ENCODE results near the gene COL23A1. TPM values are rescaled to one million over a fixed set of nuclear protein-coding genes. Genes with fewer than 3 reads are reported as not detected.

Gene COL23A1
- total RNA-seq, 1 donor from 2014 or later = 16.5 TPM

DNA sequence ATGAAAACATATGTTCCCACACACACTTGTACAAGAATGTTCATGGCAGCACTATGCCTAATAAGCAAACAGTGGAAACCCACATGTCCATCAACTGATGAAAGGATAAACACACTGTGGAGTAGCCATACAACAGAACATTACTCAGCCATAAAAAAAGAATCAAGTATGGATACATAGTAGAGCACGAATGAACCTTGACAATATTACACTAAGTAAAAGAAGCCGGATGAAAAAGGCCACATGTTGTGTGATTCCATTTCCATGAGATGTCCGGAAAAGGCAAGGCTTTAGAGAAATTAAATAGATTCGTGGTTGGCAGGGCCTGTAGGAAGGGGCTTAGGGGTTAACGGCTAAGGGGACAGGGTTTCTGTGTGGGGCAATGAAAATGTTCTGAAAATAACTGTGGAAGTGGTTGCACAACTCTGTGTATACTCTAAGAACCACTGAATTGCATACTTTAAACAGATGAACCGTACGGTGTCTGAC is 51.4 kb downstream of the COL23A1 start:
- intact Hi-C loops (cut with DNase I) = loop anchor here (5.0 kb wide), 2 partner anchors 111 to 206 kb away; no protein-coding TSS in a partner anchor
- DNase-seq (ENCODE audit: low spot score) = no peak

DNA sequence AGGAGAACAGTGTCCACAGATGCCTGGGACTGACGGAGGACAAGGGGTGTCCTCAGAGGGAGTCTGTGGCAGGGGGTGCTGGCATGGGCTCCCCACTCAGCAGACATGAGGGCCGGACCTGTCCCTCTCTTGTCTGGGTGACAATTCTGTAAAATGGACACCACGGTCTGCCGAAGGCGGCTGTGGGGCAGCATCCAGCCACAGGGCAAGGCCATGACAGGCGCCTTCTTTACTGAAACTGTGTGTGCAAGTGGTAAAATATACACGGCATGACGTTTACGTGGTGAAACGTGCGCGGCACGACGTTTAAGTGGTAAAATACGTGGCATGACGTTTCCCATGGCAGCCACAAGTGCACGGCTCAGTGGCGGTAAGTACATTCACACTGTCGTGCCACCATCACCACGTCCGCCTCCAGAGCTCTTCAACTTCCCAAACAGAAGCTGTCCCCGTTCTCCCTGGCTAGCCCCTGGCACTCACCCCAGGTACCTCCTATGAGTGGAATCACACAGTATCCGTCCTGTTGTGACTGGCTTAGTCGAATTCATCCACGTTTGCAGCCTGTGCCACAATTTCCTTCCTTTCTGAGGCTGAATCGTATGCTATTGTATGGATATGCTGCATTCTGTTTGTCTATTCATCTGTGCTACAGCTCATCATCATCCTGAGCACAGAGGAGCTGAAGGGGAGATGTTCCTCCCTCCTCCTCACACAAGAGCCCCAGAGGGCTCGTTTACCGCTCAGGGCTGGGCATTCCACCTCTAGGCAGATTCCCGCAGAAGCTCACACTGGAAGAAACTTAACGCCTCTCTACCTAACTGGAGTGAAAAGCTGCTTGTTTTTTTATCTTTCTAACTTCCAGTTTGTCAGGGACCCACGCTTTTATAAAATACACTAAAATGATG is 52.5 kb downstream of the COL23A1 start:
- no peak for DNase-seq (ENCODE audit: low spot score)
- intact Hi-C loops (cut with DNase I) = loop anchor here (5.0 kb wide), 2 partner anchors 110 to 205 kb away; no protein-coding TSS in a partner anchor

DNA sequence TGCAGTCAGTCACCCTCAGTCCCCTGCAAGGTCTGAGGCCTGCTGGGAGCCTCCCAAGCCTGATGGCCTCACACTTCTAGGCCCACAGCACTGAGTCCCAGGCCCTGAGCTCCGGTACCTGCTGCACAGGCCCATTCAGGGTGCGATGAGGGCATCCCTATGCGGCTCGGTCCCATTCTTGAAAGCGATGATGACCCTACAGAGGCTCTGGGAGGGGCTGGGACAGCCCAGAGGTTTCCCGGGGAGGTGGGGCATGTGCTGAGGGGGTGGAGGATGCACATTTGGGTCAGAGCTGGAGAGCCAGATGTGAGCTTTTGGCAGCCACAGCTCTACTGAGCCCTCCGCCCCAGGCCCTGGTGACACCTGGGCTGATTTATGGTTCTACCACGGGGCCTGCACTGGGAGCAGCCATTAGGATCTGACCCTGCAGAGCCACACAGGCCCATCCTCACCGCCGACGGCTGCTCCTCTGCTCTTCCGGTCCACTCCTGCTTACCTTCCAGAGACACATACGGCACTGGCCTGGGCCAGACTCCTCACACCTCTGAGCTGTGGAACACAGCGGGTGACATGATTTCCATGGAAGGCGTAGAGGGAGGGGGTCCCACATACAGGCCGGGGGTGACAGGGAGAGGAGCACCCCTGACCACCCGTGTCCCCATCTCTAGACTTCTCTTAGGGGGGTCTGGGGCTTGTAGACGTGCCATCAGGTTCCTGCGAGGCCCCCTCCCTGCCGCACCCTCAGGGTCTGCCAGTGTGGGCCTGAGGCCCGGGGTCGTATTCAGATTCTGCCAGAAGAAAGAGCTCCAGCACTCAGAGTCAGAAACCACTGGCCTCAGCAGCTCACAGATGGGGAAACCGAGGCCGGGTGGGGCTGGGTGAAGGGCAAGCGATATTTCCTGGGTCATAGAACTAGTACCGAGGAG is 53.4 kb downstream of the COL23A1 start:
- intact Hi-C loops (cut with DNase I) = loop anchor here (5.0 kb wide), 2 partner anchors 110 to 205 kb away; no protein-coding TSS in a partner anchor

DNA sequence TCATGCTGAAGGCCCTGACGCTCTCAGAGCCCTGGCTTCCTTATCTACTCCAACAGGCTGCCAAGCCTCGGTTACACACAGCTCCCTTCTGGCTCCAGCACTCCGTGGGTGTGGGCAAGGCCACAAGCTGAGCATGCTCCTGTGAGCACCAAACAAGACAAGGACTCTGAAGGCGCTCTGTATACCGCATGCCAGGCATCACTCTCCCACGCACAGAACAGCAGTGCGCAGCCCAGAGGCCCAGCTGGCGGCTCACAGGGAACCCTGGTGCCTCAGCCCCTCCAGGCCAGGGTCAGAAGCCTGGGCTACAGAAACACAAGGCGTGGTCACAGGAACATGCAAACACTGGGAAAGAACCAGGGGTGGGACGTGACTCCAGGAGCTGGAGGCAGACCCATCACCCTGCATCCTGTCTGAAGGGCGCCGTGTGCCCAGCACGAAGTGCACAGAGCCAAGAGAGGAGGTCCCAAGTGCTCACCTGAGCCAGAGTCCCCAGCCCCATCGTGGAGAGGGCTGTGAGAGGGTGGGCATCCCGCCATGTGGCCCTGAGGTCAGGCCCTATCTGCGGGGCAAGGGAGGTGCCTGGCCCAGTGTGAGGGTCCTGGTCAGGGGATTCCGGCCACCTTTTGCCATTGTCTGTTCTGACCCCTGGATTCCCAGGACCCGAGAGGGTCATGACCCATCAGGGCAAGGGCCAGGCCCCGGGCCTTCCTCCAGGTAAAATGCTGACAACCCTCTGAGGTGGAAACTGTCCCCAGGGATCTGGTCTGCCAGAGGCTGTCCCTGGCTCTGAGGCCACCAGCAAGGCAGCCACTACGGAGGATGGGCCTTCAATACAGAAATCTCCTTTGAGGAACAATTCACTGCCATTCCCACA is 54.7 kb downstream of the COL23A1 start:
- DNase-seq (ENCODE audit: low spot score) = peak; percentile 86
- intact Hi-C loops (cut with DNase I) = loop anchor here (5.0 kb wide), 2 partner anchors 108 to 203 kb away; no protein-coding TSS in a partner anchor

More for the DNA sequence above, 53.4 kb downstream of the COL23A1 start:
- no peak for DNase-seq (ENCODE audit: low spot score)

DNA sequence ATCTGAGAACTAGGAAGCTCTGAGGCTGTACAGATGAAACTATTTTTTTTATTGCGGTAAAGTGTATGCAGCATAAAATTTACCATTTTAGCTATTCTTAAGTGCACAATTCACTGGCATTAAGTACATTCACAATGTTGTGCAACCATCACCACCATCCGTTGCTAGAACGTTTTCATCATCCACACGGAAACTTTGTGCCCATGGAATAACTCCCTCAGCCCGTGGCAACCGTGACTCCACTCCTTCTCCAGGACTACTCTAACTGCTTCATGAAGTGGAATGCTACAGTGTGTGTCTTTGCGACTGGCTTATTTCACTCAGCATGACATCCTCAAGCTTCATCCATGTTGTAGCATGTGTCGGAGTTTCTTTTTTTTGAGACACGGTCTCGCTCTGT is 57.1 kb downstream of the COL23A1 start:
- DNase-seq (ENCODE audit: low spot score) = no peak
- intact Hi-C loops (cut with DNase I) = no loop called here

DNA sequence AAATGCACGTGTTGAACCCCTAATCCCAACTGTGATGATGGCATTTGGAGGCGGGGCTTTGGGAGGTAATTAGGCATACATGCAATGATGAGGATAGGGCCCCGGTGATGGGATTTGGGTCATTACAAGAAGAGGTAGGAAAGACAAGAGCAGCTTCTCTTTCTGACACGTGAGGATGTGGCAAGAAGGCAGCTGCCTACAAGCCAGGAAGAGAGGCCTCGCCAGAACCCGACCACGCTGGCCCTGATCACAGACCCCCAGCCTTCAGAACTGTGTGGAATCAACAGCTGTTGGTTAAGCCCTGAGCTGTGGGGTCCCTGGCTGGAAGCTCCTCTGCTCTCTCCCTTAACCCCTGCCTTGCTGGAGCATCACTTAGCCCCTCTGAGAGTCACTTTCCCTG is 57.5 kb downstream of the COL23A1 start:
- peak; percentile 26 for DNase-seq (ENCODE audit: low spot score)
- intact Hi-C loops (cut with DNase I) = no loop called here

DNA sequence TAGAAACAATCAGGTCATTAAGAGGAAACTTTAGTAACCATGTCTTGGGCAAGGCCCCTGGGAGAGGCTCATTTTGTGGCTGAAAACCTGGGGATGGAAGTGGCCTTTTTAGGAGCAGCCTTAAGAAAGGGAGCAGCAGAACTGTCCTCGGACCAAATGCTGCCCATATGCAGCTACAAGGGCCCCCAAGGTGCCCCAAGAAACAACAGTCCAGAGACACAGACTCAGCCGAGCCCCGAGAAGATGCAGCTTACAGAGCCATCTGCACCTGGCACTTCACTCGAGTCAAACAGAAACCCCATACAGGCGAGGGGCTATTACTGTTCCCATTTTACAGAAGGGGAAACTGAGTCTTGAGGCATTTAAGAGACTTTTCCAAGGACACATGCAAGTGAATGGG is 58.0 kb downstream of the COL23A1 start:
- DNase-seq (ENCODE audit: low spot score) = peak; percentile 54
- intact Hi-C loops (cut with DNase I) = no loop called here

DNA sequence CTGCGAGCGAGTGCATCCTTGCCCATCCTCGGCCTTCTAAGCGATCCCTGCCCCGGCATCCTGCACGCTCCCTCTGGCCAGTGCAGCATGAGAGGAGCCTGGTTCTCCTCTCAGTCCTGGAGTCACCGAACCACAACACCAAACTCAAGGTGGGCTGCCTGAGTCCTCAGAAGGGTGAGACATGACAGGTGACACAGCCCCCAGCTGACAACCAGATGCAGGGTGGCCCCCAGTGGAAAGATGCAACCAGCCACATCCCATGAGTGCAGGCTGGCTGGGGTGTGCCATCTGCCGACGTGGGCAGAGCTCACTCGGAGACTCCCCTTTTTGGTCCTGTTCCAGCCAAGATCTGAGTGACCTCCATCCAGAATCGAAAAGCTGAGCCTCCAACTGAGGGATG is 58.4 kb downstream of the COL23A1 start:
- intact Hi-C loops (cut with DNase I) = no loop called here
- peak; percentile 49 for DNase-seq (ENCODE audit: low spot score)

DNA sequence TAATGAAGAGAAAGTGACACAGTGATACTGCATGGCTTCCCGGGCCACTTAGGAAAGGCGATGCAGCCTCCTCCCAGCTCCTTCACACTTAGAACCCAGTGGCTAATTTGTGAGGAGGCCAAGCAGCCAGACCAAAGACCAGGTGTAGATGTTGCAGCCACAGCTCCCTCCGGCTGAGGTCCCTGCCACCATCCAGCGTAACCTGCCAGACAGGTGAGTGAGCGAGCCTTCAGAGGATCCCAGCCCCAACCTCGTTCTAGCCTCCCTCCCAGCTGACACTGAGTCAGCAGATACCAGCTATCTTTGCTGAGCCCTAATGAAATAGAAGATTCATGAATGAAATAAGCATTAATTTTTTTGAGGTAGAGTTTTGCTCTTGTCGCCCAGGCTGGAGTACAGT is 59.7 kb downstream of the COL23A1 start:
- intact Hi-C loops (cut with DNase I) = no loop called here
- peak; percentile 51 for DNase-seq (ENCODE audit: low spot score)

DNA sequence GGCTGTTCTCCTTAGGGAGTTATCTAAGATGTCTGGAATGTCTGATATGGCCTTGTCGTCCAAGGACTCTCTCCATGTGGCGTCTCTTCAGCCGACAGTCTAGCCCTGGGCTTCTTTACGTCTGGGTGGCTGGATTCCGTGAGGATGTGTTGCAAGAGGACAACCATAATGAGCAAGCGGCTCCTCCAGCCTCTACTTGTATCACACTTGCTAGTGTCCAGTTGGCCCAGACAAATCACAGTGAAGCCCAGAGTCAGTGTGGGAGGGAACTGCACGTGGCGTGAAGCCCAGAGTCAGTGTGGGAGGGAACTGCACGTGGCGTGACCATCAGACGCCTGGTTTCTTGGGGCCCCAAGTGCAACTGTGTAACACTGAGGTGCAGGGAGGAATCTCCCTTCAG is 61.1 kb downstream of the COL23A1 start:
- DNase-seq (ENCODE audit: low spot score) = peak; percentile 70
- intact Hi-C loops (cut with DNase I) = no loop called here

DNA sequence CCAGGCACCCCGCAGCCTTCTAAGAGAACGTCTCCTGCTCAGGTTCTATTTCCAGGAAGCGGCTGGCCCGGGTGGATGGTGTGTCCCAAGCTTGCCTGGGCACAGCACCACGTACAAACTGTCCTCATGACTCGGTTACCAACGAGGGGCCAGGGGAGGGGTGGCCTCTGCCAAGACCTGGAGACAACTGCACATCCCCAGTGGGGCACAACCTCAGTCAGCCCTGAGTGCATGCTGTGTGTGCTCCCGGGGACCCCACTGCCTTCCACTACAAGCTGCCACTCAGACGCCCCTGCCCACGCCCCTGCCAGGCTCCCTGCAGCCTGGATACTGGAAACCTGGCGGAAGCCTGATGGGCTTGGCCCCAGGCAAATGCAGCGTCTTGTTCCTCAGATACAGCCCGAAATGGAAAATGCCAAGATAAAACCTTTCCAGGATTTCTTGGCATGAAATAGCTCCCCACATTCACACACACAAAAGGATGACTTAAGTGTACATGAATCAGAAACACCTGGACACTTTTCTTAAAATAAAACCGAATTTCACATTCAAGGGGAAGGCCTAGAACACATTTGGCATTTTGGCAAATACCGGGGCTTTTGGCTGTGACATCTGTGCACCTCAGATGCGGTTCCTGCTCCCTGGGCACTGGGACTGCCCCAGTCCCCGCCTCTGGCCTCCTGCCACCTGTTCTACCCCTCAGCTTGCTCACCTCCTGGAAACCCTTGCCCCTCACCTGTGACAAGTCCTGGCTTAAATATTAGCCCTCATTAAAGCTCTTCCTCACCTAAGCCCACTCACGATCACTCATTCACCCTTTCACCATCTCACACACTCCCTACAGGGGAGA is 62.5 kb downstream of the COL23A1 start:
- intact Hi-C loops (cut with DNase I) = no loop called here

DNA sequence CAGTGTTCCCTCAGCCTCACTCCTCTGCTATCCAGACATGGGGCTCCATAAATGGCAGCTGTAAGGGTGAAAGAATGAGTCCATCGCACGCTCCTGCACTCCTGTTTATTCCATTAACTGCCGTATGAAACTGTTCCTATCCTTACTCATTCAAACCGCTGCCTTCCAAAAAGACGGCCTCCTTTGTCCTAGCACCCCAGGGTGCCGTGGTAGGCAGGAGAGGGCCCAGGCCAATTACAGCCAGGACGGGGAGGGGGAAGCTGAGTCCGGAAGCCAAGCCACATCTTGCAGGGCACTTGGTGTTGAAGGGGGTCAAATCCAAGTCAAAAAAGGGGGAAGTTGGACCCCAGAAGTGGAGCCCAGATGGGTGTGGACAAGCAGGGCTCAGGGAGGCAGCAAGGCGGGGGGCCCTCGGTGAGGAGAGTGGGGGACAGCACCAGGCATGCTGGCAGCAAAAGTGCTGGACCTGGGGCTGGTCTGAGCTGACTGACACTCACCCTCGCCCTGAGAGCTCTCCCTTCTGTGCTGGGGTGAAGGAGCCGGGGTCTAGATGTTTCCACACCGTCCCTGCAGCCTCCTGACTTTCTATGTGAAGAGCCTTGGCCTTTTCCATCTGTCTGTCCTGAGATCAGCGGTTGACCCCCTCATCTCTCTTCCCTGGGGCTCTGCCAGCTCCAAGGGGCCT is 63.3 kb downstream of the COL23A1 start:
- intact Hi-C loops (cut with DNase I) = no loop called here
- peak; percentile 67 for DNase-seq (ENCODE audit: low spot score)

More for the DNA sequence above, 62.5 kb downstream of the COL23A1 start:
- peak; percentile 77 for DNase-seq (ENCODE audit: low spot score)

DNA sequence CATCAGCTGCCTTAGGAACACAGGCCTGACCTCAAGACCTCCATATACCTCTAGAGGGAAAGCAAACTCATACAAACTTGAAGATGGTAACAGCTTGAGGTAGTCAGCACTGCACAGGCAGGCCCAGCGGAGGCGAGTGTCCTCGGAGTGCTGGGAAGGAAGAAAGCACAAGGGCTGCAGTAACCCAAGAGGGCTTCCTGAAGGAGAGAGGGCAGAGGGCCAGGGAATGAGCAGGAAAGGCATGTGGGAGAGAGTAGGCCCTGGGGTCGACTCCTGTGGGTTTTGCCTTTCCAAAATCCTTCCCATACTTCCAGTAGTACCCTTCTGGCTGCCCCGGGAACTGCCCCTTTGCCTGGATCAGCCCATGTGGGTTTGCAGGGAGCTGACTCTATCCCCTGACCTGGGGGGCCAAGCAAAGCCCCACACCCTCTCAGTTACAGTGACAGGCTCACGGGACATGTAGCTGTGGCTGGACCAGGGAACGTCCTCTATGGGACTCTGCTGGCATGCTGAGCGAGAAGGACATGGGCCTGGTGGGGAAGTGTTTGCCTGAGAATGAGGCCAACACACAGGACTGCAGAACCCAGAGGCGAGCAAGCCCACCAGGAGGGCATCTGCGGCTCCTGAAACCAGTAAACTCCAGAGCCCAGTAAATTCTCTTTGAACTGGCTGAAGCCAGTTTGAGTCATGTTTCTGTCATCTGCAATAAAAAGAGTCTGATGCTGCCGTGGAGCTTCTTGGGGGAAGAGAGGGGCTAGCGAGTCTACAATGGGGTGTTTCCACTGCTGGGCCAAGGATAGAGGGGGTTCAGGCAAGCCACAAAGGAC is 64.1 kb downstream of the COL23A1 start:
- DNase-seq (ENCODE audit: low spot score) = peak; percentile 63
- intact Hi-C loops (cut with DNase I) = no loop called here

DNA sequence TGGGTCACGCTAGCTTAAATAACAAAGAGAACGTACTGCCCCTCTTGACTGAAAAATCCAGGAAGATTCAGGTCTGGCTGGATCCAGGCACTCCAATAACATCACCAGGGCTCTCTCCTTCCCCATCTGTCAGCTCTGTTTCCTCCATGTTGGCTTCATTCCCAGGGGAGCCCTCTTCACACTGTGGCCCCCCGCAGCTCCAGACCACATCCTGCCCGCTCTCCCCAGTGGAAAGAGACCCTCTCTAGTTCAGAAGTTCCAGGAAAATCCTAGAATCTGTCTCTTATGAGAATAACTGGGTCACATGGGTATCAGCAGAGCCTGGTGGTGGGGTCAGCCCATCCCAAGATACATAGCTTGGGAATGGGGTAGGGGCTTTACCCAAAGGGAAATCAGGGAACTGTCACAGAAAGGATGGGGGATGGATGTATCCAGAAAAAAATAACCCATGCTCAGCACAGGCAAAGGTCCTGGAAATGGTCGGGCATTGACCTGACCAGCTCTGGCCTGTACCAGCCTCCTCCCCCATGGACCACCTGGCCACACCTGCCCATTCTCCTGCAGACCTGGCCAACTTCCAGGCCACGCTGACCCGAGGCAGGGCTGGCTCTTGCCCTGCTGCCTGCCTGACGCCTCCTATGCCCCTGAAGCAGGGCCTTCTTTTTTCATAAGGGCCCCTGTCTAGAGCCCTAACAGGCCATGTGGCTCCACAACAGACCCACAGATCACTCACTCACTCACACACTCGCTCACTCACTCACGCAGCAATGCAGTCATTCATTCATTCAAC is 65.9 kb downstream of the COL23A1 start:
- peak; percentile 51 for DNase-seq (ENCODE audit: low spot score)
- intact Hi-C loops (cut with DNase I) = no loop called here

DNA sequence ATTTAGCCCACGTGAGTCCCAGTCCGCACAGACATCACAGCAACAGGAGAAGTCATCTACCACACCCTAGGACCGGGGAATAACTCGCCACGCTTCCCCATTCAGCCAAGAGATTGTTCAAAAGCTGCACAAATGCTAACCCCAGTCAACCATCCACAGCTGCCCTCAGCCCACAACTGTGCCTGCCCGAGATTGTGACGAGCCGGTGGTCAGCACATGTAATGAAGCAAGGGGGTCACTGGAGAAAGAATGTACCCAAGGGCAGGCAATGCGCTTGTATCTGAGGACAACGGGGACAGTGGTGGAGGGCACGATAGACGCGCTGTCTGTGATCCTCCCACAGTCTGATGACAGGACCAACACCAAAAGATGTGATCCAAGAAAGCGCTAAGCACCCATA is 67.8 kb downstream of the COL23A1 start:
- DNase-seq (ENCODE audit: low spot score) = peak; percentile 38
- intact Hi-C loops (cut with DNase I) = no loop called here

DNA sequence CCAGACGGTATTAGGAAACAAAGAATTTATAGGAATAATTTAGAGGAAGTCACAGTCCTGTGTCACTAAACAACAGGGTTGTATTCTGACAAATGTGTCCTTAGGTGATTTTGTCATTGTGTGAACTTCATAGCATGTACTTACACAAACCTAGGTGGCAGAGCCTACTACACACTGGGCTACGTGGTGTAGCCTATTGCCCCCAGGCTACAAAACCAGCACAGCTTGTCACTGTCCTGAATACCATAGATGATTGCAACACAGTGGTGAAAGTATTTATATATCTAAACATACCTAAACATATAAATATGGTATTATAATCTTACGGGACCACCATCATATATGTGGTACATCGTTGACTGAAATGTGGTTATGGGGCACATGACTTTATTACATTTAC is 69.3 kb downstream of the COL23A1 start:
- DNase-seq (ENCODE audit: low spot score) = peak; percentile 9
- intact Hi-C loops (cut with DNase I) = no loop called here
